Fibroblast of peridontal ligament (primary cell): ENCODE results near the gene LMTK2.
A peak's percentile ranks its signal among the peaks of the same experiment; 100 is the strongest.

Source experiments
- DNase-seq: peaks from one replicate; pipeline ENCODE4 v3.0.0-alpha.2; 2010; ENCODE audit errors: extremely low read depth

LMTK2 gene

DNA sequence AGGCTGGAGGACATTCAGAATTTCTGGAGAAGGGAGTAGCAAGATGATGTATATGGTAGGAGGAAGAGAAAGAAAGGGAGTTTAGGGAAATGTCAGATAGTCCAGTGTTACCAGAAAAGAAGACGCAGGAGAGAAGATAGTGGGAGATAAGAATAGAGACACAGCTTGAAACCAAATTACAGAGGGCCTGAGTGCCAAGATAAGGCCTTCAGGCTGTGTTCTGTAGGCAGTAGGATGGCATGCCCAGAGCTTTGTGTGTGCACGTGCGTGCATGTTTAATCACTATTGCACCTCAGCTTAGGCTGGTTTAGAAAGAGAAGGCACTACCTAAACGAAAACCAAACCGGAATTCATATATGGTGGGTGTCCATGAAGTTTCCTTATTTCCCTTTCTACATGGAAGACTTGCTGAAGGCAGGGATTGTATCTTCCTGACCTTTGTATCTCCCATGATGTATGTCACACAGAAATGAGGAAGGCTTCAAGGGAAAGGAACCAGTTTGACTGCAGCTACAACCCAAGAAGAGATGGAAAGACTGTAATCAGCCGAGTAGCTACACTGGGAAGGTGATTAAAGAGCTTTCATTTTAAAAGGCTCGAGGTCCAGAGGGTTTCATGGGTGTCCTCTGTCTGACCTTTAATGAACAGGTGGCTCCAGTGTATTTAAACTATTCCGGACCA is 68.7 kb downstream of the LMTK2 start:
- DNase-seq = no peak

DNA sequence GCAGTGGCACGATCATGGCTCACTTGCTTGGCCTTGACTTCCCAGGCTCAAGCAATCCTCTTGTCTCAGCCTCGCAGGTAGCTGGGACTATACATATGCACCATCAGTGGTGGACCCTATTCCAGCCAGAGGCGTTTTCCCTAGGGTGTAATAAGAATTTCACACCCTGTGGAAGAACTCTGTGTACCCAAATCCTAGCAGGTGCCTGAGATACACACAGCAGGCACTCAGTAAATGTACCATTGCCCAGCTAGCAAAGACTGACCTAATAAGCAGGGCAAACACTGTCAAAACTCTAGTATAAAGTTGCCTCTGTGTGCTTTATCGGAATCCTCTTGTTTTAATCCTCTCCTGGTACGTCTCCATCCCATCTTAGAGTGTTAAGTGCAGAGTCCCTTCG is 70.9 kb downstream of the LMTK2 start:
- DNase-seq = no peak

DNA sequence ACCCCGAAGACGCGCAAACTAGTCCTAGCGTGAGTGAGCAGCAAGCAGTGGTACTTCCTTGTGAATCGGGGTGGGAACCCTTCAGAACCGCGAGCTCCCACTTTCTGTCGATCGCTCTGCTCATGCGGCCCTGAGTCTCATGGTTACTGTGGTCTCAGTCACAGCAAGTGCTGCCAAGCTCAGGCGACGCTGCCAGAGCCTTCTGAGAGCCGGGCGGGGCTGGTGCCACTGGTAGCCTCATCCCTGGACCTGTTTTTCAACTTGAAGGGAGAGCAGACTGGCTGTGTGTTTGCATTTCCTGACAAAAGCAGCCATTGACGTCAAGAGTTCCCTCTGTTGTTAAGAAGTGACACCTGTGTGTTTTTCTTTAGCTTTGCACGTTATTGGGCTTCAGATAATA is 71.7 kb downstream of the LMTK2 start:
- no peak for DNase-seq

DNA sequence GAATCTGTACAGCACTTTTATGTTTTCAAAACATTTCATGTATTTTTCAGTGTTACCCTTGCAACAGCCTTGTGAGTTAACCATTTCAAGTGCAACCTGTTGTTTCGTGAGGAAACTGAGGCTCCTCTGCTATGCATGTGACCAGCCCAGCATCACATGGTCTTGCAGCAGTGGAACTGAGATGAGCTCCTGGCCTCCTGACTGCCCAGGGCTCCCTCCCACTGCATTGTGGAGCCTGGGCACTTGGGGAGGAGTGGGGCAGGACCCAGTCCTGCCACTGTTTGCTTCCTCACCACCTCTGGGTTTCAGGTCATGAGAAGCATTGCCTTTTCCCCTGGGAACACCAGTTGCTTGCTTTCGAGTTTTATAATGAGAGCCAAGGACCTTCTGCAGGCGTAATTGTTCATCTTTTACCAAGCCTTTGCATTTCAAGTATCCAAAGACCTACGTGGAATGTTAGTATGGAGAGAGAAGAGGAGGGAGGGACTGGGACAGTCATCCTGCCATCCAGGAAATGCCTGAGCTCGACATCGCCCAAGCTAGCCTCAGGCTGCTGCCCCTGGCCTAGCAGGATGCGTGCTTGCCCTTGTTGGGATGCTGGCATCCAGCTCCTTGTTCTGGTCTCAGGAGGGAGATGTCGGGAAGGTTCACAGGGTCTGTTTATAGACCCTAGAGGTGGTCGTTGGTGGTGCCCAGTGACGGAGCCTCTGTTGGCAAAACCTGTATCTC is 72.3 kb downstream of the LMTK2 start:
- DNase-seq = no peak

DNA sequence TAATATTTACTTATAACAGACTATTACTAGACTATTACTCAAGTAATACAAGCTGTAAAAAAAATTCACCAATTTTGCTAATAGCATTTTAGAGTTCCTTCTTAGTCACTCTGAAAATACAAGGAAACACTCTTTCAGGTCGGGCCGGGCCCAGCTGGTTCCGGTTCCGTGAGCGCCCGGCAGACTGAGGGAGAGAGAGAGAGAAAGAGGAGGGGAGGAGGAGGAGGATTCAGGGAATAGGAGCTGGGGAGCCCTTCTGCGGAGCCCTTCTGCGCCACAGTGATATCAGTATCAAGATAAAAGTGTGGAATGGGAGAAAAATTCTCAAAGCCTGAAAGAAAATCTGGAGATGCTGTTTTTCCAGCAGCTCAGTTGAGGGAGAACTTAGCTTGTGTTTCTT is 74.1 kb downstream of the LMTK2 start:
- DNase-seq = no peak

DNA sequence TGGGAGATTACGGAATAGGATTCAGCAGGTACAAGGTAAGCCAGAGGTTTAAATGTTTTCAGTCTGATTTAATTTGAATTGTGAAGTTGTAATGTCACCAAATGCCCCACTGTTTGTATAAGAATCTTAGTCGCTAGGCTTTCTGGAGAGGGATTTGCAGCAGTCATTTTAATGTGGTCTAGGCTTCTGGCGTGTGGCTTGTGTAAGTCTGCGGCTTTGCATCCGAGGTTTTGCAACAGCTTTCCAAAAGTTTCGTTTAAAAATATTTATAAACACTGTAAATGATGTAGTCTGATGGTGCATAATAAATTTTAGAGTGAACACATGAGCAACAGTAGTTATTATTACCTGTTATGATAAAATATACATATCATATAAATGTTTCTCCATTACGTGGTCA is 78.4 kb downstream of the LMTK2 start:
- no peak for DNase-seq

DNA sequence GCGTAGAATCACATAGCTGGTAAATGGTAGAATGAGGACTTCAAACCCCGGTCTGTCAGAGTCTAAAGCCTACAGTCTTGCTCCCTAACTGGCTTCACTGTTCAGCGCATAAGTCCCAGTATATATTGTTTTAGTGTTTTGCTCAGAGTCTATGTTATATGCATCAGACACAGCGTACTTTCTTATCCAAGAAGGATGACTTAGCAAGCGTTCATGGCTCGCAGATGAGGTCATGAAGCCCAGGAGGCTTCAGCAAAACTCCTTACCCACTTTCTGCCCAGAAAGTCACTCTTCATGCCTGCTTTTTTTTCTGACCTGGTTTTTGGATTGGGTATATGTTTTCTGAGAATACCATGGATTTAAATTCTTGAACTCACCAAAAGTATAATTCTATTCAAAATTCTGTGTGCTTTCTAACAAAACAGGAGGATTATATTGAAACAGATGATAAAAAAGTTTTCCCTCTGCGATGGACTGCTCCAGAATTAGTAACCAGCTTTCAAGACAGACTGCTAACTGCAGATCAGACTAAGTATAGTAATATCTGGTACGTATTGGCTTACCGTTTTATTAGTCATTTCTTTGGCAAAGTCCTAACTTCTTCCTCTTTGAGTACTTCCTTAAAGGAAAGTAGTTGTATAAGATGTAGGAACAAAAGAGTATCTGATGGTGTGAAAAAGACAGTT is 79.9 kb downstream of the LMTK2 start:
- DNase-seq = peak; percentile 83

DNA sequence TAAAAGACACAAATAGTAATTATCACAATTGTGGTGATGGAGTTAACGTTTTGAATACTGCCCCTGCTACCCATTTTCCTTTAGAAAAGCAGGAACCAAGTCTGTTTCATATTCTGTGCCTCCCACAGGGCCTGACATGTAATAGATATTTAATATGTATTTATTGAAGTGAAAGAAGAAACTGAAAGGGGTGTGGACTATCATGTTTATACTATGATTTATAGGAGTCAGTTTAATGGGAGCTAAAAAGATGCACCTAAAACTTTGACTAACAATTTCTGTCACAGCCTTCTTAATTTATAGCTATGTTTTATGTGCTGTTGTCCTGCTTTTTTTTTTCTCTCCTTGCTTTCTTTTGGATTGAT is 80.5 kb downstream of the LMTK2 start:
- DNase-seq = no peak

DNA sequence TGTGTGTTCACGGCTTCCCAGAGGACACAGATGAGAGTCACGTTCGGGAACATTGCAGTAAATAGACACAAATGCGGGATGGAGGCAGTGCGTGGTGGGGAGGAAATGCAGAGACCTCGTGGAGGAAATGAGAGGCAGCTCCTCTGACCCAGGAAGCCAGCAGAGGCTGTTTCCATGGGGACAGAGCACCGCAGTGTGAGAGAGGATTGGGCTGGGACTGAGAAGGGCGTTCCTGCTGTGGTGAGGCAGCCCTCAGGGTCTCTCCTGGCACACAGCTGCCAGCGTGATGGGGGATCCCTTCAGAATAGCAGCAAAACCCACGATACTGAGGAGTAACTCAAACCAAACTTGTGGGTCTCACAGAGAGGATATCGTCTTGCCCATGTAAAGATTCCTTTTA is 82.9 kb downstream of the LMTK2 start:
- DNase-seq = no peak

DNA sequence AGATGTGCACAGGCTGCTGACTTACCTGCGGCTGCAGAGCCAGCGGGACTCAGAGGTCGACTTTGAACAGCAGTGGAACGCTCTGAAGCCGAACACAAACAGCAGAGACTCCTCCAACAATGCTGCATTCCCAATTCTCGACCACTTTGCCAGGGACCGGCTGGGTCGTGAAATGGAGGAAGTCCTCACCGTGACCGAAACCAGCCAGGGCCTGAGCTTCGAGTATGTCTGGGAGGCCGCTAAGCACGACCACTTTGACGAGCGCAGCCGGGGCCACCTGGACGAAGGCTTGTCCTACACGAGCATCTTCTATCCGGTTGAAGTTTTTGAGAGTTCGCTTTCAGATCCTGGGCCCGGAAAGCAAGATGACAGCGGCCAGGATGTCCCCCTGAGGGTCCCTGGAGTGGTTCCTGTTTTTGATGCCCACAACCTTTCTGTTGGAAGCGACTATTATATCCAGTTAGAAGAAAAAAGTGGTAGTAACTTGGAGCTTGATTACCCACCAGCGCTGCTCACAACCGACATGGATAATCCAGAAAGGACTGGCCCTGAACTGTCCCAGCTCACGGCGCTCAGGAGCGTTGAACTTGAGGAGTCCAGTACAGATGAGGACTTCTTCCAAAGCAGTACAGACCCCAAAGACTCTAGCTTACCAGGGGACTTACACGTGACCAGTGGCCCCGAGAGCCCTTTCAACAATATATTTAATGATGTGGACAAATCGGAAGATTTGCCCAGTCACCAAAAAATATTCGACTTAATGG is 85.2 kb downstream of the LMTK2 start:
- no peak for DNase-seq

DNA sequence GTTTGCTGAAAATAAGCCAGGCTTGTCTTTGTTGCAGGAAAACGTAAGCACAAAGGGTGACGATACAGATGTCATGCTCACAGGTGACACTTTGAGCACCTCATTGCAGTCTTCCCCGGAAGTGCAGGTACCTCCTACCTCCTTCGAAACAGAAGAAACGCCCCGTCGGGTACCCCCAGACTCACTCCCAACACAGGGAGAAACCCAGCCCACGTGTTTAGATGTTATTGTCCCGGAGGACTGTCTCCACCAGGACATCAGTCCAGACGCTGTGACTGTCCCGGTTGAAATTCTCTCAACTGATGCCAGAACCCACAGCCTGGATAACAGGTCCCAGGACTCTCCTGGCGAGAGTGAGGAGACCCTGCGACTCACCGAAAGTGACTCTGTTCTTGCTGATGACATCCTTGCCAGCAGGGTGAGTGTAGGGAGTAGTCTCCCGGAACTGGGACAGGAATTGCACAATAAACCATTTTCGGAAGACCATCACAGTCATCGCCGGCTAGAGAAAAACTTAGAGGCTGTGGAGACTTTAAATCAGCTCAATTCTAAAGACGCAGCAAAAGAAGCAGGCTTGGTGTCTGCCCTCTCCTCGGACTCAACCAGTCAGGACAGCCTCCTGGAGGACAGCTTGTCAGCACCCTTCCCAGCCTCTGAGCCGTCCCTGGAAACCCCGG is 86.3 kb downstream of the LMTK2 start:
- DNase-seq = no peak

DNA sequence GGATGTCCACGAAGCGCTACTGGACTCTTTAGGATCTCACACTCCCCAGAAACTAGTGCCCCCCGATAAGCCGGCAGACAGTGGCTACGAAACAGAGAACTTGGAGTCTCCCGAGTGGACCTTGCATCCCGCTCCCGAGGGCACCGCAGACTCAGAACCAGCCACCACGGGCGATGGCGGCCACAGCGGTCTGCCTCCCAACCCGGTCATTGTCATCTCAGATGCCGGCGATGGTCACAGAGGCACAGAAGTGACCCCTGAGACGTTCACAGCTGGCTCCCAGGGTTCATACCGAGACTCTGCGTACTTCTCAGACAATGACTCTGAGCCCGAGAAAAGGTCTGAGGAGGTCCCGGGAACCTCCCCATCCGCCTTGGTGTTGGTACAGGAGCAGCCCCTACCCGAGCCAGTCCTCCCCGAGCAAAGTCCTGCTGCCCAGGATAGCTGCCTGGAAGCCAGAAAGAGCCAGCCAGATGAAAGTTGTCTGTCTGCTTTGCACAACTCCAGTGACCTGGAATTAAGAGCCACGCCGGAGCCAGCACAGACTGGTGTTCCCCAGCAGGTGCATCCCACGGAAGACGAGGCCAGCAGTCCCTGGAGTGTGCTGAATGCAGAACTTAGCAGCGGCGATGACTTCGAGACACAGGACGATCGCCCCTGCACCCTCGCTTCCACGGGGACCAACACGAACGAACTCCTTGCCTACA is 87.0 kb downstream of the LMTK2 start:
- no peak for DNase-seq

DNA sequence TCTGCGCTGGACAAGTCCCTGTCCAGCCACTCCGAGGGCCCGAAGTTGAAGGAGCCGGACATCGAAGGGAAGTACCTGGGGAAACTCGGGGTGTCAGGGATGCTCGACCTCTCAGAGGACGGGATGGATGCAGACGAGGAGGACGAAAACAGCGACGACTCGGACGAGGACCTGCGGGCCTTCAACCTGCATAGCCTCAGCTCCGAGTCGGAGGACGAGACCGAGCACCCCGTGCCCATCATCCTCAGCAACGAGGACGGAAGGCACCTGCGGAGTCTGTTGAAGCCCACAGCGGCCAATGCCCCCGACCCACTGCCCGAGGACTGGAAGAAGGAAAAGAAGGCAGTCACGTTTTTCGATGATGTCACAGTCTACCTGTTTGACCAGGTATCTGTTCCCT is 87.5 kb downstream of the LMTK2 start:
- no peak for DNase-seq

DNA sequence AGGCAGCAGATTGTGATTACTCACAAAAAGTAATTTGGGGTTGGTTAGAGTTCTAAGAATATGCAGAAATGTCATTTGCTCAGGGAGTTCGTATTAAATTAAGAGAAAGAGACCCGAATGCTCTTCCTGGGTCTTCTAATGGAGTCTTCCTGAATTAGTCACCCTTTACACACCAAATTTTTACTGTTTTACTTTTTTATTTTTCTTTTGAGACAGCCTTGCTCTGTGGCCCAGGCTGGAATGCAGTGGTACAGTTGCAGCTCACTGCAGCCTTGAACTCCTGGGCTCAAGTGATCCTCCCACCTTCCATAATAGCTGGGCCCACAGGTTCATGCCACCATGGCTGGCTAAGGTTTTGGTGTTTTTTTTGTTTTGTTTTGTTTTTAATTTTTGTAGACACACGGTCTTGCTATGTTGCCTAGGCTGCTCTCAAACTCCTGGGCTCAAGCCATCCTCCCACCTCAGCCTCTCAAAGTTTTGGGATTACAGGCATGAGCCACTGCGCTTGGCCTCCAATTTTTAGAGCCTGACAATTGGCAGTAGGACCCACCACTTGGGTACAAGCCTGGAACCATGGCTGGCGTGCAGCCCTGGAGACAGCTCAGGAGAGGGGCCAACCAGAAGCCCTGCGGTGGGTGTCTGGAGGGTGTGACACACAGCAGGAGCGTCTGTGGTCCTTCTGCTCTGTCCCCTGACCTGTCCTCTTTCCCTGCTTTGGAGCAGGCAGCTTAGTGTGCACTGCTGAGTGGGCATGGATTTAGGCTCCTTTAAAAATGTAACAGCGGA is 88.2 kb downstream of the LMTK2 start:
- DNase-seq = no peak

DNA sequence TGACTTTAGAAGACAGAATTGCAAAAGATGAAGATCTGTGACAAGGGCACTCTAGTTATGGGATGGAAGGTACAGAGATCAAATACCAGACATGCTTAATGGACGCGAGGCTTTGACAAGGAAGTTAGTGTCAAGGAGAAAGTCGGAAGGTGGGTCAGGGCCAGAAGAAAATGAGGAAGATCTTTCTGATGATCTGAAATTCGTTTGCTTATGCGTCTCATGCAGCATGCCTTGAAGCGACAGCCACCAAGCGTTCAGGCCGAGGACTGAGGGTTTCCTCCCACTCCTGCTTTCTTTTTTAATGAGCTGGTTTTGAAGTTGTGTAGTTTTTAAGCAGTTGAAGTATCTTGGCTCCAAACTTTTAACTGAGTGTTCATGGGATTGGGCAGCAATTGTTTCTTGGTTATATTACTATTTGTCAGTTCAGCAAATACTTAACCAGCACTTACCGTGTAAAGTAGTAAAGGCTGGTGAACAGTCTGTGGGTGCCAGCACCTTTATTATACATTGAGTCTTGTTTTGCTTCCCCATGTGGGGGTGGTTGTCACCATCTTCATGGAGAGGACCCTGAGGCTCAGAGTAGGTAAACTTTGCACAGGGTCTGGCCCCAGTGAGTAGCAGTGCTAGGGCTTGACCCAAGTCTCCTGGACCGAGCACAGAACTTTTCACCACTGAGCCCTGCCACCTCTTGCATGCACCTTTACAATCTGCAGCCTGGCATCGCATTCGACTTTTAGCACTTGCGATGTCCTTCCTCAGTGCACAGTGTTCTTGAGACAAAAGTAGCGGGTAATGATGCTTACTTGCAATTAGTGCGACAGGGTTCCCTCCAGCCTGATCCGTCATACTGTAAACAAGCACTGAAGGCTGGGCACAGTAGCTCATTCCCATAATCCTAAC is 90.3 kb downstream of the LMTK2 start:
- DNase-seq = no peak

DNA sequence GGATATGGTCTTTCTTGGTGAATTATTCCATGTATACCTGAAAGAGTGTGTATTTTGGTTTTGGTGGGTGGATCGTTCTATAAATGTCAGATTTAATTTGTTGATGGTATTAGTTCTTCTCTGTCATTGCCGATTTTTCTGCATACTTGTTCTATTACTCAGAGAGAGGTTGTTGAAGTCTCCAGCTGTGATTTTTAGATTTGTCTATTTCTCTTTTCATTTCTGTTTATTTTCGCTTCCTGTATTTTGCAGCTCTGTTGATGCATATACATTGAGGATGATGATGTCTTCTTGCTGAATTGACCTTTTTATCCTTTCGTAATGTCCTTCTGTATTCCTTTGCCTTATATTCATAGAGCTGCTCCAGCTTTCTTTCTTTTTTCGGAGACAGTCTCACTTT is 92.5 kb downstream of the LMTK2 start:
- DNase-seq = no peak

DNA sequence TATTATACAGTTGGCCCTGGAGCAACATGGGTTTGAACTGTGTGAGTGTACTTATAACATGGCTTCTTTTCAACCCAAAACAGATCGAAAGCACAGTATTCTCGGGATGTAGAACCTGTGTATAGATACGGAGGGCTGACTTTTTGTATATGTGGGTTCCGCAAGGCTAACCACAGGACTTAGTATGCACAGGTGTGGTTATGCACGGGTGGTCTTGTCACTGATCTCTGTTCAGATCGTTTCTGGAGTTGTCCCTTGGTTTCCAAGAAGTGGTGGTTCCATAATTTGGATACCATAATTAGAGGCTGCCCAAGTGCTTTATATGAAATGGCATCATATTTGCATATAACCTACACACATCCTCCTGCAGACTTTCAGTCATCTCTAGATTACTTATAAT is 93.7 kb downstream of the LMTK2 start:
- DNase-seq = no peak

DNA sequence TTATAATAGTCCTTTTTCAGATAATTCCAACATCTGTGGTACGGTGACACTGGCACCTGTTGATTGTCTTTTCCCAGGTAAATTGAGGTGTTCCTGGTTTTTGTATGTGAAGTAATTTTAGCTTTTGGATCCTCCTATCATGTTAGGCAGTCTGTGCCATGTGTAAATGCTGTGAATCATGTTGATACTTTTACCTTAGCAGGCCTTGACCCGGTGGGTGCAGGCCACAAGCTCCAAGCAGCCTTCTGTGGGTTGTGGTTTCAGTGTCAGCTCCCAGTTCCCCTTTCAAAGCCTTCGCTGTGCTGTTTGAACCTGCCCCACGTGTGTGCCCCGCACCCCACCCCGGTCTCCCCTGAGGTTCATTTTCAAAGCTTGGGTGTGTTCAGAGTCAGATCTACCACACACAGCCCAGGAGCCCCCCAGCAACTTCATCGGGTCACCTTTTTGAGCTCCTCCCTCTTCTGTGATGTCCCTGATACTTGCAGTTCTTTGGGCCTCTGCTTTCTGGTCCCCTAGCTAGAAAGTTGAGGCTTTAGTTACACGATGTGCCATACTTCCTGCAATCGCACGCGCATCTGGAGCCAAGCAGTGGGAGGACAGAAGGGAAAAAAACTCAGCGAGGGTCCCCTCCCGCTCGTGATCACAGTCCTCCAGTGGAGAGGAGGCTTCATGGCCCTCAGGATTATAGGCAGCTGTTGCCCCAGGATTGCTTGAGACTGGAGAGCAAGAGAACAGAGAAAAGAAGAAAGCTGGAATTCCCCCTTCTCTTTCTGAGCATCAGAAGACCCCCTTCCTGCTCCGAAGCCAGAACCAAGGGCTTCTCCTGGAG is 95.9 kb downstream of the LMTK2 start:
- DNase-seq = no peak
